Measurements from ENCODE around the gene UCP3.

- TF ChIP-seq ZBTB33 (IDR thresholded peaks at IDR 0.05) (no peak), TAF1 (conservative IDR thresholded peaks at IDR 0.05) (no peak), CTCF (IDR thresholded peaks at IDR 0.05; ENCODE audit: low read depth, low read length, missing input control) (no peak), FOXA1 (IDR thresholded peaks at IDR 0.05) (no peak), JUND (IDR thresholded peaks at IDR 0.05) (no peak), REST (IDR thresholded peaks at IDR 0.05) (no peak)
Observed at GRCh38 chr11:73951797-73952196, 57.1 kb downstream of the UCP3 start.
